K562 (cell line): Measurements from ENCODE around the gene CDK14. TPM values are rescaled to one million over a fixed set of nuclear protein-coding genes. Genes with fewer than 3 reads are reported as not detected.

Experiments
- ATAC-seq: fragments of 200-7000 bp; cut with Tn5 transposase; 3 replicates; pipeline ENCODE4 v1.9.1; 2020; ENCODE audit warnings: moderate library complexity
- BruUV-seq: library from RNA; stranded (reverse); fragments of 400-500 nt; replicated peaks from 2 replicates; lab custom pipeline; 2021; lab: Mats Ljungman, UMichigan
- CTCF ChIA-PET: fragments of 300-600 bp; formaldehyde crosslinking; extraction: SDS; loops from one replicate; lab custom pipeline; 2021; ENCODE audit warnings: low intra/inter-chr PET ratio; lab: Yijun Ruan, JAX
- POLR2A ChIA-PET: fragments of 300-600, 350-650 bp; sonication (Branson Sonifier 250); formaldehyde crosslinking; extraction: SDS; loops from one replicate; lab custom pipeline; 2021; ENCODE audit warnings: antibody characterized with exemption, inconsistent platforms; lab: Yijun Ruan, JAX
- DNase-seq, 4 experiments: peaks; one replicate each; pipeline versions ENCODE4 v3.0.0 to v3.0.0-alpha.2; 2011 to 2018; ENCODE audit warnings: low spot score in 3 of 4, mixed read lengths in 3 of 4; ENCODE audit errors: extremely low read depth in 1 of 4
- FAIRE-seq: peaks from 2 replicates; lab custom pipeline; 2011; peaks lifted over from hg19 to GRCh38; lab: Jason Lieb, UNC
- H2AFZ ChIP-seq: 2 replicates; pipeline ENCODE4 v1.6.0; 2011; ENCODE audit warnings: low read depth, low read length, control low read depth, inconsistent platforms
- H3K27ac ChIP-seq: fragments of 200-600 bp; 3 replicates; pipeline ENCODE4 v1.8.0; 2011; ENCODE audit warnings: low read depth, mild to moderate bottlenecking, control low read depth, inconsistent platforms, low read length, moderate library complexity, mixed read lengths; ENCODE audit errors: extremely low read depth
- H3K27me3 ChIP-seq, 2 experiments: fragments of 300-600 bp in 1 of 2; 2 replicates in 1 of 2; 3 replicates in 1 of 2; pipeline versions ENCODE4 v1.6.0 to v1.8.0; 2011; ENCODE audit warnings: inconsistent platforms in 2 of 2, low read length in 2 of 2, mild to moderate bottlenecking in 1 of 2, mixed read lengths in 1 of 2, moderate library complexity in 1 of 2; ENCODE audit not compliant: control insufficient read depth in 2 of 2, insufficient read depth in 2 of 2
- H3K36me3 ChIP-seq: fragments of 300-600 bp; 3 replicates; pipeline ENCODE4 v1.8.0; 2011; ENCODE audit warnings: mild to moderate bottlenecking, low read length, inconsistent platforms; ENCODE audit not compliant: control insufficient read depth, insufficient read depth
- H3K4me1 ChIP-seq, 2 experiments: fragments of 200-600 bp in 1 of 2; replicated peaks in 1 of 2; 2 replicates in 1 of 2; 3 replicates in 1 of 2; pipeline versions ENCODE4 v1.5.1 to v1.8.0; 2011; ENCODE audit warnings: inconsistent platforms in 2 of 2, low read length in 2 of 2, mild to moderate bottlenecking in 1 of 2, mixed read lengths in 1 of 2, moderate library complexity in 1 of 2; ENCODE audit not compliant: control insufficient read depth in 2 of 2, insufficient read depth in 2 of 2
- H3K4me2 ChIP-seq: 2 replicates; pipeline ENCODE4 v1.6.1; 2011; ENCODE audit warnings: low read length, control low read depth, inconsistent platforms, mixed read lengths; ENCODE audit not compliant: insufficient read depth
- H3K4me3 ChIP-seq: fragments of 200-600 bp; sonication (generic), shearing (Covaris generic); 2 replicates; pipeline ENCODE4 v1.5.1; 2016; ENCODE audit warnings: control low read depth, inconsistent platforms
- H3K79me2 ChIP-seq: fragments of 200-600 bp; 3 replicates; pipeline ENCODE4 v1.8.0; 2011; ENCODE audit warnings: low read length, inconsistent platforms; ENCODE audit not compliant: control insufficient read depth, insufficient read depth
- H3K9ac ChIP-seq, 2 experiments: 2 replicates each; pipeline versions ENCODE4 v1.6.0 to v1.6.1; 2011; ENCODE audit warnings: low read depth in 2 of 2, low read length in 2 of 2, control low read depth in 1 of 2, inconsistent platforms in 1 of 2, mild to moderate bottlenecking in 1 of 2, mixed read lengths in 1 of 2; ENCODE audit not compliant: insufficient read depth in 1 of 2
- H3K9me1 ChIP-seq: one replicate; pipeline ENCODE4 v1.6.0; 2011; ENCODE audit warnings: inconsistent platforms, mild to moderate bottlenecking, low read length, moderate library complexity; ENCODE audit not compliant: control insufficient read depth, insufficient read depth
- H3K9me3 ChIP-seq: replicated peaks from 2 replicates; pipeline ENCODE4 v1.5.1; 2011; ENCODE audit warnings: low read depth, low read length, inconsistent platforms; ENCODE audit not compliant: control insufficient read depth, insufficient read depth
- H4K20me1 ChIP-seq: replicated peaks from 2 replicates; pipeline ENCODE4 v1.6.1; 2011; ENCODE audit warnings: low read length, inconsistent platforms, mixed read lengths; ENCODE audit not compliant: control insufficient read depth, insufficient read depth
- ELF2 ChIP-seq: fragments of 250-450 bp; sonication (Bioruptor Pico); IDR thresholded peaks from 2 replicates; pipeline ENCODE4 v1.5.0; 2021; ENCODE audit warnings: mild to moderate bottlenecking
- FOS ChIP-seq: IDR thresholded peaks from 3 replicates; pipeline ENCODE4 v1.6.1; 2011; ENCODE audit not compliant: insufficient read length; ENCODE audit errors: extremely low read depth
- RFX1 ChIP-seq: fragments of 450-650 bp; IDR thresholded peaks from 2 replicates; pipeline ENCODE4 v1.6.1; 2016; ENCODE audit warnings: mild to moderate bottlenecking, moderate library complexity
- SMAD4 ChIP-seq: fragments of 250-450 bp; sonication (Bioruptor Pico); conservative IDR thresholded peaks from 2 replicates; pipeline ENCODE4 v1.8.0; 2021; ENCODE audit warnings: inconsistent platforms, mild to moderate bottlenecking, moderate library complexity
- ZNF124 ChIP-seq: sonication (generic); formaldehyde crosslinking; IDR thresholded peaks from 2 replicates; pipeline ENCODE4 v1.8.1; 2022; ENCODE audit warnings: missing genetic modification reagents
- WGBS: fragments of 100-300 bp; shearing (Covaris generic); methylation state at CpG from one replicate; pipeline ENCODE4 v1.1.6; 2016; ENCODE audit warnings: low coverage, mixed read lengths; ENCODE audit not compliant: insufficient coverage; ENCODE audit errors: missing lambda C conversion rate; 5-methylcytosine and 5-hydroxymethylcytosine counted together
- in situ Hi-C: fragments of 300-500 bp; cut with MboI; formaldehyde crosslinking; loops from 4 replicates; pipeline ENCODE4 v1.15.0; 2018; ENCODE audit warnings: inconsistent platforms, mixed read lengths
- intact Hi-C: fragments of 100-400 bp; cut with micrococcal nuclease; formaldehyde crosslinking; loops from 2 replicates; pipeline ENCODE4 v1.14.2; 2022
- polyA plus RNA-seq, 8 experiments: library from polyadenylated mRNA; depleted of rRNA in 4 of 8; stranded (reverse) in 5 of 8; unstranded in 3 of 8; fragments of >200 nt; fragmentation: Nextera tagmentation in 2 of 8; fragmentation: Illumina TruSeq in 1 of 8; extraction: Ambion mirVana in 2 of 8; extraction: Trizol in 1 of 8; gene quantifications; 2 replicates each; pipeline versions ENCODE4 v1.2.1 to v1.2.3, GENCODE V29; 2011 to 2014; ENCODE audit warnings: inconsistent platforms in 1 of 8, missing spikeins in 1 of 8
- total RNA-seq, 7 experiments: library from RNA; depleted of rRNA in 6 of 7; stranded (reverse); fragments of >200 nt in 6 of 7; fragmentation: Illumina TruSeq in 2 of 7; extraction: Trizol in 2 of 7; gene quantifications; 2 replicates each; pipeline versions ENCODE4 v1.2.1 to v1.2.3, GENCODE V29; 2011 to 2021; ENCODE audit warnings: low replicate concordance in 1 of 7
- TF ChIP-seq, protein P1 (sequence below): fragments of 150-350 bp; conservative IDR thresholded peaks from 2 replicates; pipeline ENCODE4 v1.6.1; 2014; ENCODE audit warnings: low read length
- TF ChIP-seq, protein P2 (sequence below): fragments of 450-650 bp; IDR thresholded peaks from 2 replicates; pipeline ENCODE4 v1.6.1; 2016; ENCODE audit warnings: mild to moderate bottlenecking, moderate library complexity

Gene CDK14
- total and polyA plus RNA-seq, 9 of the 15 experiments (the other 6 are each of a cell fraction or from before 2014, with no cell fraction given) = 0.03 to 0.91 (median 0.16) TPM

DNA sequence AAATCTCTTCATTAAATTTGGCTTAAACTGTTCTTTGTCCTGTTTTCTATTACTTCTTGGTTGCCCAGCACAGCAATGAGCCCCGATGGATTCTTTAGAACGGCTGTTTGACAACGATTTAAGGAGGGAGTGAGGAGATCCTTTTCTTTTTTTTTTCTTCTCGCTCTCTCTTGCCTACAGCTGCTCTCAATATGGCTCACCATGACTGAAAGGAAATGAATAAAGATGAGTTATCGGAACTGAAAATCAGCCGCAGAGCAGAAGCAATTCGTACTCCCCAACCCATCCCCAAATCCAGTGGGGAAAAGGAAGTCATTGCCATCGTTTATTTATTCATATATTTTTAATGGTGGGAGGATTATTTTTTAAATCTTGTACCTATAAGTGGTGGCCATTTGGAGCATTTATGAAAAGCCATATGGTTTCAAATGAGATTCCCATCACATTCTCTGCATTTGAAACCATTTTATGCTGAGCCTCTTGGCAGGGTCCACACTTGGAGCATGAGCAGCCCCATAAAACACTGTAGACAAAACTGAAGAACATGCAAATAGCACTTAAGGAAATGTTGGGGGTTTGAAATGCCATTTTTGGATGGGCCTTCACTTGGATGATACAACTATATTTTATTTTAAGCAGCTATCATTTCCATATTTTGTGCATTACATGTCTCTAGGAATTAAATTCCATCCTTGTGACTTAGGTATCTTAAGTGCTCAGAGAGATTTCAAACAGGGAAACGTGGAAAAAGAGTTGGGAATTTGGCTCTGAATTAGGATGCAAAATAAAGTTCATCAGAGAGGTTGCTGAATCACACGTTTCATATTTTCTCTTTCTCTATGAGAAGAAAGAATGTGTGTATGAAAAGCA lies 560.4 kb downstream of the CDK14 start:
- in situ Hi-C loops (no loop called here), intact Hi-C loops (no loop called here)
- no peak overlapping the region for H2AFZ ChIP-seq
- no peak overlapping the region for H3K4me2 ChIP-seq
- POLR2A ChIA-PET = no interaction called here
- no peaks in the 10 kb centered on the region for H4K20me1 ChIP-seq
- DNase-seq = no peak
- H3K27ac ChIP-seq = no peak overlapping the region
- H3K36me3 ChIP-seq = no peaks in the 10 kb centered on the region
- H3K27me3 ChIP-seq = peaks cover 0 to 4% of the 10 kb centered on the region in 2 experiments; a peak in 1 of 5 replicates
- CTCF ChIA-PET = no interaction called here
- no peak for ATAC-seq
- no peaks in the 10 kb centered on the region for H3K9me3 ChIP-seq
- no TSS peak for BruUV-seq
- H3K79me2 ChIP-seq = no peaks in the 10 kb centered on the region
- H3K9ac ChIP-seq = no peak overlapping the region
- H3K4me3 ChIP-seq = no peak overlapping the region
- no peak for FAIRE-seq
- WGBS = 0% methylated on average over 10 of the region's 10 CpGs
- no peaks in the 10 kb centered on the region for H3K4me1 ChIP-seq
- no peaks in the 10 kb centered on the region for H3K9me1 ChIP-seq
- TF ChIP-seq, protein P1, sequence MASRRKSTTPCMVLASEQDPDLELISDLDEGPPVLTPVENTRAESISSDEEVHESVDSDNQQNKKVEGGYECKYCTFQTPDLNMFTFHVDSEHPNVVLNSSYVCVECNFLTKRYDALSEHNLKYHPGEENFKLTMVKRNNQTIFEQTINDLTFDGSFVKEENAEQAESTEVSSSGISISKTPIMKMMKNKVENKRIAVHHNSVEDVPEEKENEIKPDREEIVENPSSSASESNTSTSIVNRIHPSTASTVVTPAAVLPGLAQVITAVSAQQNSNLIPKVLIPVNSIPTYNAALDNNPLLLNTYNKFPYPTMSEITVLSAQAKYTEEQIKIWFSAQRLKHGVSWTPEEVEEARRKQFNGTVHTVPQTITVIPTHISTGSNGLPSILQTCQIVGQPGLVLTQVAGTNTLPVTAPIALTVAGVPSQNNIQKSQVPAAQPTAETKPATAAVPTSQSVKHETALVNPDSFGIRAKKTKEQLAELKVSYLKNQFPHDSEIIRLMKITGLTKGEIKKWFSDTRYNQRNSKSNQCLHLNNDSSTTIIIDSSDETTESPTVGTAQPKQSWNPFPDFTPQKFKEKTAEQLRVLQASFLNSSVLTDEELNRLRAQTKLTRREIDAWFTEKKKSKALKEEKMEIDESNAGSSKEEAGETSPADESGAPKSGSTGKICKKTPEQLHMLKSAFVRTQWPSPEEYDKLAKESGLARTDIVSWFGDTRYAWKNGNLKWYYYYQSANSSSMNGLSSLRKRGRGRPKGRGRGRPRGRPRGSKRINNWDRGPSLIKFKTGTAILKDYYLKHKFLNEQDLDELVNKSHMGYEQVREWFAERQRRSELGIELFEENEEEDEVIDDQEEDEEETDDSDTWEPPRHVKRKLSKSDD = no peak
- TF ChIP-seq, protein P2, sequence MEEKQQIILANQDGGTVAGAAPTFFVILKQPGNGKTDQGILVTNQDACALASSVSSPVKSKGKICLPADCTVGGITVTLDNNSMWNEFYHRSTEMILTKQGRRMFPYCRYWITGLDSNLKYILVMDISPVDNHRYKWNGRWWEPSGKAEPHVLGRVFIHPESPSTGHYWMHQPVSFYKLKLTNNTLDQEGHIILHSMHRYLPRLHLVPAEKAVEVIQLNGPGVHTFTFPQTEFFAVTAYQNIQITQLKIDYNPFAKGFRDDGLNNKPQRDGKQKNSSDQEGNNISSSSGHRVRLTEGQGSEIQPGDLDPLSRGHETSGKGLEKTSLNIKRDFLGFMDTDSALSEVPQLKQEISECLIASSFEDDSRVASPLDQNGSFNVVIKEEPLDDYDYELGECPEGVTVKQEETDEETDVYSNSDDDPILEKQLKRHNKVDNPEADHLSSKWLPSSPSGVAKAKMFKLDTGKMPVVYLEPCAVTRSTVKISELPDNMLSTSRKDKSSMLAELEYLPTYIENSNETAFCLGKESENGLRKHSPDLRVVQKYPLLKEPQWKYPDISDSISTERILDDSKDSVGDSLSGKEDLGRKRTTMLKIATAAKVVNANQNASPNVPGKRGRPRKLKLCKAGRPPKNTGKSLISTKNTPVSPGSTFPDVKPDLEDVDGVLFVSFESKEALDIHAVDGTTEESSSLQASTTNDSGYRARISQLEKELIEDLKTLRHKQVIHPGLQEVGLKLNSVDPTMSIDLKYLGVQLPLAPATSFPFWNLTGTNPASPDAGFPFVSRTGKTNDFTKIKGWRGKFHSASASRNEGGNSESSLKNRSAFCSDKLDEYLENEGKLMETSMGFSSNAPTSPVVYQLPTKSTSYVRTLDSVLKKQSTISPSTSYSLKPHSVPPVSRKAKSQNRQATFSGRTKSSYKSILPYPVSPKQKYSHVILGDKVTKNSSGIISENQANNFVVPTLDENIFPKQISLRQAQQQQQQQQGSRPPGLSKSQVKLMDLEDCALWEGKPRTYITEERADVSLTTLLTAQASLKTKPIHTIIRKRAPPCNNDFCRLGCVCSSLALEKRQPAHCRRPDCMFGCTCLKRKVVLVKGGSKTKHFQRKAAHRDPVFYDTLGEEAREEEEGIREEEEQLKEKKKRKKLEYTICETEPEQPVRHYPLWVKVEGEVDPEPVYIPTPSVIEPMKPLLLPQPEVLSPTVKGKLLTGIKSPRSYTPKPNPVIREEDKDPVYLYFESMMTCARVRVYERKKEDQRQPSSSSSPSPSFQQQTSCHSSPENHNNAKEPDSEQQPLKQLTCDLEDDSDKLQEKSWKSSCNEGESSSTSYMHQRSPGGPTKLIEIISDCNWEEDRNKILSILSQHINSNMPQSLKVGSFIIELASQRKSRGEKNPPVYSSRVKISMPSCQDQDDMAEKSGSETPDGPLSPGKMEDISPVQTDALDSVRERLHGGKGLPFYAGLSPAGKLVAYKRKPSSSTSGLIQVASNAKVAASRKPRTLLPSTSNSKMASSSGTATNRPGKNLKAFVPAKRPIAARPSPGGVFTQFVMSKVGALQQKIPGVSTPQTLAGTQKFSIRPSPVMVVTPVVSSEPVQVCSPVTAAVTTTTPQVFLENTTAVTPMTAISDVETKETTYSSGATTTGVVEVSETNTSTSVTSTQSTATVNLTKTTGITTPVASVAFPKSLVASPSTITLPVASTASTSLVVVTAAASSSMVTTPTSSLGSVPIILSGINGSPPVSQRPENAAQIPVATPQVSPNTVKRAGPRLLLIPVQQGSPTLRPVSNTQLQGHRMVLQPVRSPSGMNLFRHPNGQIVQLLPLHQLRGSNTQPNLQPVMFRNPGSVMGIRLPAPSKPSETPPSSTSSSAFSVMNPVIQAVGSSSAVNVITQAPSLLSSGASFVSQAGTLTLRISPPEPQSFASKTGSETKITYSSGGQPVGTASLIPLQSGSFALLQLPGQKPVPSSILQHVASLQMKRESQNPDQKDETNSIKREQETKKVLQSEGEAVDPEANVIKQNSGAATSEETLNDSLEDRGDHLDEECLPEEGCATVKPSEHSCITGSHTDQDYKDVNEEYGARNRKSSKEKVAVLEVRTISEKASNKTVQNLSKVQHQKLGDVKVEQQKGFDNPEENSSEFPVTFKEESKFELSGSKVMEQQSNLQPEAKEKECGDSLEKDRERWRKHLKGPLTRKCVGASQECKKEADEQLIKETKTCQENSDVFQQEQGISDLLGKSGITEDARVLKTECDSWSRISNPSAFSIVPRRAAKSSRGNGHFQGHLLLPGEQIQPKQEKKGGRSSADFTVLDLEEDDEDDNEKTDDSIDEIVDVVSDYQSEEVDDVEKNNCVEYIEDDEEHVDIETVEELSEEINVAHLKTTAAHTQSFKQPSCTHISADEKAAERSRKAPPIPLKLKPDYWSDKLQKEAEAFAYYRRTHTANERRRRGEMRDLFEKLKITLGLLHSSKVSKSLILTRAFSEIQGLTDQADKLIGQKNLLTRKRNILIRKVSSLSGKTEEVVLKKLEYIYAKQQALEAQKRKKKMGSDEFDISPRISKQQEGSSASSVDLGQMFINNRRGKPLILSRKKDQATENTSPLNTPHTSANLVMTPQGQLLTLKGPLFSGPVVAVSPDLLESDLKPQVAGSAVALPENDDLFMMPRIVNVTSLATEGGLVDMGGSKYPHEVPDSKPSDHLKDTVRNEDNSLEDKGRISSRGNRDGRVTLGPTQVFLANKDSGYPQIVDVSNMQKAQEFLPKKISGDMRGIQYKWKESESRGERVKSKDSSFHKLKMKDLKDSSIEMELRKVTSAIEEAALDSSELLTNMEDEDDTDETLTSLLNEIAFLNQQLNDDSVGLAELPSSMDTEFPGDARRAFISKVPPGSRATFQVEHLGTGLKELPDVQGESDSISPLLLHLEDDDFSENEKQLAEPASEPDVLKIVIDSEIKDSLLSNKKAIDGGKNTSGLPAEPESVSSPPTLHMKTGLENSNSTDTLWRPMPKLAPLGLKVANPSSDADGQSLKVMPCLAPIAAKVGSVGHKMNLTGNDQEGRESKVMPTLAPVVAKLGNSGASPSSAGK = no peak
- TF ChIP-seq RFX1 (no peak), ELF2 (CRISPR knock-in tag) (no peak), FOS (no peak), ZNF124 (CRISPR knock-in tag) (no peak), SMAD4 (no peak)
